DOHH2 (cell line): Measurements from ENCODE around the gene DUSP1.

Experiments
- EZH2phosphoT487 ChIP-seq: fragments of 200-600 bp; sonication (generic); IDR thresholded peaks from 2 replicates; pipeline ENCODE4 v1.6.1; 2017; ENCODE audit warnings: borderline replicate concordance, mild to moderate bottlenecking, antibody characterized with exemption, low read length, moderate library complexity, mixed read lengths
- TF ChIP-seq, protein P1 (sequence below): fragments of 200-600 bp; sonication (generic); IDR thresholded peaks from one replicate; pipeline ENCODE4 v1.5.1; 2014; ENCODE audit warnings: antibody characterized with exemption, mild to moderate bottlenecking, low read depth, low read length; ENCODE audit not compliant: poor library complexity, severe bottlenecking

DNA sequence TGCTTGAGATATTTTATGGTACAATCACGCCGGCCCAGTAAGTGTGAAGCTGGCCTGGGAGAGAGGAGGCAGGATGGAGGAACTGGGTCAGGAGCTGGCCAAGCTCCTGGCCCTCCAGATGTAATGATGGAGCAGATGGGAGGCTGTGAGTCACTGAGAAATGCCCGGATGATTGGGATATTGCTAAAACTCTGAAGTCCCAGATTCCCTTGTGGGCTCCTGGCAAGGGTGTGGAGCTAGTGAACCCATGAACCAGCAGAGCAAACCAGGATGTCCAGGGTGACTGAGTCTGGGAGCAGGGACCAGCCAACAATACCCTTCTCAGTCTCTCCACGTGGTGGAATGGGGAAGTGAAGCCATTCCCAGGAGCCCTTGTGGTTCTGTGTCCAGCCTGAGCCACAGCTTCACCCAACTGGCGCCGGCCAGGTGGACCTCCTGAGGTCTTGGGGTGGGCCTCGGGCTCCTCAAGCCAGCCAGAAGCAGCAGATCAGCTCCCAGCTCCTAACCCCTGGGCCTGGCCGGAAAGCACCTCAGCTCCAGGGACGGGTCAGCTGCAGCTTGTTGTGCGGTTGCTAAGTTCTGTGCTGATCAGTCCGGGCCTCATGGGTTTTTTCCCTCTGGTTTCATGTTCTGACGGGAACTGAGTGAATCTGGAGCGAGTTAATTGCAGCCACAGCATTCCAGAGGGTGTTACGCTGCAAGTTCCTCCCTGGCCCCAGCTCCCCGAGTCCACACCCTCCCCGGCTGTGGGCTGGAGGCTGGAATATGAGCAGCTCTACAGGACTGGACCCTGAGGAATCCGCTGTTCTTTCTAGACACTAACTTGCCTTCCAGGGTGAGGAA, 37.6 kb downstream of the DUSP1 start:
- TF ChIP-seq, protein P1, sequence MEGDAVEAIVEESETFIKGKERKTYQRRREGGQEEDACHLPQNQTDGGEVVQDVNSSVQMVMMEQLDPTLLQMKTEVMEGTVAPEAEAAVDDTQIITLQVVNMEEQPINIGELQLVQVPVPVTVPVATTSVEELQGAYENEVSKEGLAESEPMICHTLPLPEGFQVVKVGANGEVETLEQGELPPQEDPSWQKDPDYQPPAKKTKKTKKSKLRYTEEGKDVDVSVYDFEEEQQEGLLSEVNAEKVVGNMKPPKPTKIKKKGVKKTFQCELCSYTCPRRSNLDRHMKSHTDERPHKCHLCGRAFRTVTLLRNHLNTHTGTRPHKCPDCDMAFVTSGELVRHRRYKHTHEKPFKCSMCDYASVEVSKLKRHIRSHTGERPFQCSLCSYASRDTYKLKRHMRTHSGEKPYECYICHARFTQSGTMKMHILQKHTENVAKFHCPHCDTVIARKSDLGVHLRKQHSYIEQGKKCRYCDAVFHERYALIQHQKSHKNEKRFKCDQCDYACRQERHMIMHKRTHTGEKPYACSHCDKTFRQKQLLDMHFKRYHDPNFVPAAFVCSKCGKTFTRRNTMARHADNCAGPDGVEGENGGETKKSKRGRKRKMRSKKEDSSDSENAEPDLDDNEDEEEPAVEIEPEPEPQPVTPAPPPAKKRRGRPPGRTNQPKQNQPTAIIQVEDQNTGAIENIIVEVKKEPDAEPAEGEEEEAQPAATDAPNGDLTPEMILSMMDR = no peak
- no peak for TF ChIP-seq EZH2phosphoT487
